HG02852 (cell line): ENCODE measurements around the gene ZNF689.
"Not testable (repeated sequence)": the region's sequence is repeated elsewhere in the genome, so short reads cannot be mapped to it uniquely, and the experiment has no call there.

Source experiments
- ATAC-seq: cut with Tn5 transposase; IDR thresholded peaks from one replicate; pipeline ENCODE4 v1.9.1; 2021; ENCODE audit warnings: mild to moderate bottlenecking, moderate library complexity; ENCODE audit not compliant: unreplicated experiment

ZNF689 gene

GRCh38 chr16:30601966-30602365 lies 8.2 kb downstream of the ZNF689 start:
- ATAC-seq, result no peak

GRCh38 chr16:30600929-30601328 lies 9.3 kb downstream of the ZNF689 start:
- ATAC-seq, result no peak

GRCh38 chr16:30600215-30600614 lies 10.0 kb downstream of the ZNF689 start:
- no peak for ATAC-seq

- ATAC-seq, result no peak
These were observed 17.3 kb downstream of the ZNF689 start for GRCh38 chr16:30592871-30593270.

- not testable (repeated sequence) for ATAC-seq
These were observed 19.3 kb downstream of the ZNF689 start for GRCh38 chr16:30590869-30591268.

- not testable (repeated sequence) for ATAC-seq
These were observed 20.6 kb downstream of the ZNF689 start for GRCh38 chr16:30589582-30589981.

- ATAC-seq, result no peak
These were observed 21.5 kb downstream of the ZNF689 start for GRCh38 chr16:30588651-30589050.

- ATAC-seq, result peak; percentile 87
These were observed 24.6 kb downstream of the ZNF689 start, which contains the start of gene ZNF785 for GRCh38 chr16:30585400-30586191. ZNF785 (minus strand) TSS chr16:30585697; CDS start chr16:30585611, 86 bp downstream.

GRCh38 chr16:30585022-30585399 lies 25.2 kb downstream of the ZNF689 start:
- ATAC-seq, result no peak

- ATAC-seq, result no peak
These were observed 27.4 kb downstream of the ZNF689 start for GRCh38 chr16:30582611-30583340.

GRCh38 chr16:30581457-30581856 lies 28.7 kb downstream of the ZNF689 start:
- ATAC-seq, result no peak

GRCh38 chr16:30574678-30575077 lies 35.5 kb downstream of the ZNF689 start:
- no peak for ATAC-seq

- peak; percentile 76 for ATAC-seq
These were observed 38.5 kb downstream of the ZNF689 start, which contains the start of gene ZNF688 for GRCh38 chr16:30571445-30572322. ZNF688 (minus strand) TSS chr16:30571714; CDS start chr16:30571629, 85 bp downstream.

GRCh38 chr16:30570636-30571444 lies 39.3 kb downstream of the ZNF689 start:
- no peak for ATAC-seq

- no peak for ATAC-seq
These were observed 40.2 kb downstream of the ZNF689 start for GRCh38 chr16:30569746-30570635.

GRCh38 chr16:30569281-30569680 lies 40.9 kb downstream of the ZNF689 start:
- ATAC-seq, result no peak

GRCh38 chr16:30567991-30568638 lies 42.1 kb downstream of the ZNF689 start:
- ATAC-seq, result no peak

- no peak for ATAC-seq
These were observed 42.8 kb downstream of the ZNF689 start for GRCh38 chr16:30567160-30567990.
